Measurements from ENCODE around the gene CLHC1.

CLHC1 gene

DNA sequence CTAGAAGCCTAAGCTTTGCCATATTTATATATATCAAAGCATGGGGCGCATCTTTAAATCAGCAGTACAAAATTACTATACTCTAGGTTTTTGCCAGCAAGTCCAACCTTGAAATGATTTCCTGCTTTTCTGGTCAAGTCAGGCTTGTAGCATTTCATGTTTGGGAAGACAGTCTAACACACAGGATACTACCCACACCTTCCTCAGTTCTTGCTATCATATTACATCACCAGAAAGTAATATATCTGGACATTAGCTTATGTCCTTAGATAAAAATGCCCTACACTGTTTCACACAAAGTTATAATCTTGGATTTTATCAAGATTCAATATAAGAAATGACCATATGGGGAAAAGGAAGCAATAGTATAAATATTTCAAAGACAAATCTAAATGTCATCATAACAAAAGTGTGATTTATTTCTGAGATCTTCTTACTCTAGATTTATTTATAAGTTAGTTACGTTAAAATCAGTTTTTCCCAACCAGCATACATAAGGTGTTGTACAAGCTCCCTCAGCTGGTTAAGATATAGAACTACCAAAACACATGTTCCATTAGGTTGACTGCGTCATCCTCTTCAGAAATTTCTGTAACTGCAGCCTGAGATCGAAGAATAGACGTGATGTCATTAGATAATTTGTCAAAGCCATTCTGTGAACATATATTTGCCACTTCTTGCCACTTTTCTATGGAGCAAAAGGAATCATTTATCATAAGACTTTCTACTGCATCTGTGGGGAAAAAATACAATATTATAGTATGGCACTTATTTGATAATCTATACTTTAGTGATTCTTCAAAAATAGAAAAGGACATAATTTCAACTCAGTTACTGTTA lies 56.6 kb downstream of the CLHC1 start:
- no peak overlapping the region for H3K4me3 ChIP-seq (ENCODE audit: low read depth, low read length)
- TF ChIP-seq, protein P1, sequence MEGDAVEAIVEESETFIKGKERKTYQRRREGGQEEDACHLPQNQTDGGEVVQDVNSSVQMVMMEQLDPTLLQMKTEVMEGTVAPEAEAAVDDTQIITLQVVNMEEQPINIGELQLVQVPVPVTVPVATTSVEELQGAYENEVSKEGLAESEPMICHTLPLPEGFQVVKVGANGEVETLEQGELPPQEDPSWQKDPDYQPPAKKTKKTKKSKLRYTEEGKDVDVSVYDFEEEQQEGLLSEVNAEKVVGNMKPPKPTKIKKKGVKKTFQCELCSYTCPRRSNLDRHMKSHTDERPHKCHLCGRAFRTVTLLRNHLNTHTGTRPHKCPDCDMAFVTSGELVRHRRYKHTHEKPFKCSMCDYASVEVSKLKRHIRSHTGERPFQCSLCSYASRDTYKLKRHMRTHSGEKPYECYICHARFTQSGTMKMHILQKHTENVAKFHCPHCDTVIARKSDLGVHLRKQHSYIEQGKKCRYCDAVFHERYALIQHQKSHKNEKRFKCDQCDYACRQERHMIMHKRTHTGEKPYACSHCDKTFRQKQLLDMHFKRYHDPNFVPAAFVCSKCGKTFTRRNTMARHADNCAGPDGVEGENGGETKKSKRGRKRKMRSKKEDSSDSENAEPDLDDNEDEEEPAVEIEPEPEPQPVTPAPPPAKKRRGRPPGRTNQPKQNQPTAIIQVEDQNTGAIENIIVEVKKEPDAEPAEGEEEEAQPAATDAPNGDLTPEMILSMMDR (conservative IDR thresholded peaks at IDR 0.05; ENCODE audit: low read depth, low read length) = peak; percentile 59
- DNase-seq (ENCODE audit: low read depth) = peak; percentile 86

DNA sequence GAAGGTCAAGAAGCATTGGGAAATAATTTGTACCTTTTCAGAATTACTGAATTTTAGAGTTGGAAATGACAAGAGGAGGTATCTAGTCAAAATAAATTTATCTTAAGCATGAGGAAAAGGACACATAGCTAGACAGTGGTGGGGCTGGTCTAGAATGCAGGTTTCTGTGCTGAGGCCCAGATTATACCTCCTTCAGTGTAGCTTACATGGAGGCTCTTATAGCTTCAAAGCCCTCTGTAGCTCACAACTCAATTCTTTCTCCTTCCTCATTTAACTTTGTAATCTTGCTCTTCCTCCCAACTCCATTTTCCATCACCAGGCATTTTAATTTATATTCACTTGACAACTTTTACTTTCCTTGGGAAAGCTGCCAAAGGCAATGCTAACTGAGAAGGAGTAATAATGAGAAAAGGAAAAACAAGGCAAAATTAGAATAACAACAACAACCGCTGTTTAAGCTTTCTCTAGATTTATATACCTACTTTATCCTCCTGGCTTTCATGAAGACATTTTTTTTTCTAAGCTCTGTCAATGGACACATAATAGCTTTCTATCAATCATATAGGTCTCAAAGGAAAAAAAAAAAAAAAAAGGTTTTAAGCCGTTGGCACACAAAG lies 58.5 kb downstream of the CLHC1 start:
- TF ChIP-seq, protein P1 (conservative IDR thresholded peaks at IDR 0.05; ENCODE audit: low read depth, low read length) = no peak
- H3K4me3 ChIP-seq (ENCODE audit: low read depth, low read length) = no peak overlapping the region
- no peak for DNase-seq (ENCODE audit: low read depth)

DNA sequence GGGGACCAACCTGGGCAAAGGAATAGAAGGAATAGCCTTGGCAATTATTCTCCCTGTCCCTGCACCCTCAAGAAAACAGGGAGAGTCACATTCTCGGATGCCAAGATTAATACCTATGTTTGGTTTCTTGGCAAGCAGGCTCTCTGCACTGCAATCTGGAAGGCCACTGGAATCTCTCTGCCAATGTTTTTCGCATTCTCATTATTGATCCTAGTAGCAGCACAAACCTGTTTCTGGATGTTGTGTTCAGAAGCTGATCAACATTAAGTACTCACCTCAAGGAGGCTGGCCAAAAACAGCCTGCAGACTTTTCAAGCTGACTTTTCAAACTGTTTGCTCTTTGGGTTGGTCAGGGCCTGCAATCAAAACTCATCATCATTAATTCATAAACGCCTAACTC lies 62.2 kb downstream of the CLHC1 start:
- TF ChIP-seq, protein P1 (conservative IDR thresholded peaks at IDR 0.05; ENCODE audit: low read depth, low read length) = no peak
- DNase-seq (ENCODE audit: low read depth) = no peak
- H3K4me3 ChIP-seq (ENCODE audit: low read depth, low read length) = no peak overlapping the region

DNA sequence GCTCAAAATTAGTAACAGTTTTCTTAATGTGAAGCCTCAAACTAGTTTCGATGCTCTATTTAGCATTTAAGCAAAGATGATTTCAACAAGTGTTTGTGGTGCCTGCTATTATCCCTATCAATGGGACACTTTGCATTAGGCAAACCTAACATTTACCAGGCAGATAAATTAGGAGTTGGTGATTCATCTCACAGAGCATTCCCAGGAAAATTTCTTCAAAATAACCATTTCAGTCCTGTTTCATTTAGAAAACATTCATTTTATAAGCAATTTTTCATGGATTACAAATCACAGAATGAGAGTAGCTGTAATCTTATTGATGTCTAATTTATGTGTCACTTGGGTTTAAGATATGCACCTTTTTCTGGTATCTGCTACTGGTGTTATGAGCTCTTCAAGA lies 62.7 kb downstream of the CLHC1 start:
- DNase-seq (ENCODE audit: low read depth) = no peak
- TF ChIP-seq, protein P1 (conservative IDR thresholded peaks at IDR 0.05; ENCODE audit: low read depth, low read length) = no peak
- H3K4me3 ChIP-seq (ENCODE audit: low read depth, low read length) = no peak overlapping the region

DNA sequence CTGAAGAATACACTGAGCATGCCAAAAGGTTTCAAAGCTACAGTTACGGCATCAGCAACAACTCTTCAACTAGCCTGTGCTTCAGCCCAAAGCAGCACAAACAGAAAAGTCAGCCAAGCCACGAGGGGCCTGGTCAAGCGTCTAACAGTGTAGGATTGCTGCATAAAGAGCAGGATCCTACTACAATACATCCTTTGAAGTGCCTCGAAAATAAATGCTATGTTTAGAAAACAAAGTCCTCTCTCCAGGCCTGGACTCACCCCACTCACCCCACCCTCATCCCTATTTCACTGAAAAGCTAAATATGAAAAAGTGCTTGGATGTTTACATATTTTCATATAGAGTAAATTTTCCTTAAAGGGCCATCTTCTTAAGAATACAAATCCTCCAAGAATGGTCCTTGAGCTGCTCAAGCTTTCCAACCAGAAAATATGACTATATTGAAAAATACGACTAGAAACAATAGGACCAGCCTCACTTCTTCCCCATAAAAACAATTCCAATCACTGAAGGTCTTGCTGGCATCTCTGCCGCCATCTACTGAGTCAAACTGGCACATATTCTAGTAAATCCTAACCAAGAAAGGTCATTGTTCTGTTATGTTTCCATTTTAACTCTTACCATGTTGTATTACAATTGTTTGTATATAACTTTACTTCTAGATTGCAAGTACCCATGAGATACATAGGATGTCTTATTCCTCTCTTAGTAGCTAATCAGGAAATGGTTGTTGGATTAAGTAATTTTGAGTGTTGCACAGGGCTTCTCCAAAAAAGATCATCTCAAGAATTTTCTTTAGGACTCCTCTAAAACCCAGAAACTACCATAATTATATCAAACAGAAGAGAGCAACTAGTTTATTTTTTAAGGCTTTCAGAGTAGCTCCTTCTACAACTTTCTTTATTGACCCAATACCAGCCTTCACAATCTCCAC lies 63.6 kb downstream of the CLHC1 start:
- peak; percentile 89 for DNase-seq (ENCODE audit: low read depth)
- no peak overlapping the region for H3K4me3 ChIP-seq (ENCODE audit: low read depth, low read length)
- TF ChIP-seq, protein P1 (conservative IDR thresholded peaks at IDR 0.05; ENCODE audit: low read depth, low read length) = peak; percentile 85

DNA sequence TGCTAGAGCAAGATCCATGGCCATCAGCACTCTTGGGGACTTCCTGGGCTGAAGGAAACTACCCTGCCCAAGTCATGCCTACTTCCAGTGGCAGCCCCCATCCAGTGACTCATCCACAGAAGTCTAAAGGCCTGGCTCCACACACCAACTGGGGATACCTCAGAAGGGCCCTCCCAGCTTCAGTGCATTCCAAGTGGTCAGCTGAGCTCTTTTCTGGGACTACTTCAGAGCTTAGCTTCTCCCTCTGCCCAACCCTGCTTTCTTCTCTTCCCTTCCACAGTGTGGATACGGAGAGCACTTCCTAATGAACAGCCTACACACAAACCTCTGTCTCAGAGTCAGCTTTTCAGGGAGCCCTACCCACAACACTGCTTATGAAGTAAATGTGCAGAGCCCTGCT lies 66.5 kb downstream of the CLHC1 start:
- TF ChIP-seq, protein P1 (conservative IDR thresholded peaks at IDR 0.05; ENCODE audit: low read depth, low read length) = no peak
- no peak overlapping the region for H3K4me3 ChIP-seq (ENCODE audit: low read depth, low read length)
- DNase-seq (ENCODE audit: low read depth) = peak; percentile 76

All from choroid plexus epithelial cell (primary cell).